ENCODE data around the gene SIPA1L2.

The SIPA1L2 gene

GRCh38 chr1:232630047-232630893, at the start of gene SIPA1L2:
Gene SIPA1L2 (minus strand): TSS chr1:232630133. CDS start chr1:232515339, 114,794 bp downstream.
- DNase-seq (ENCODE audit: low read depth), result peak; percentile 69

- DNase-seq (ENCODE audit: low read depth), result no peak
Measured at GRCh38 chr1:232678185-232678886, 48.4 kb upstream of the SIPA1L2 start.

DNA sequence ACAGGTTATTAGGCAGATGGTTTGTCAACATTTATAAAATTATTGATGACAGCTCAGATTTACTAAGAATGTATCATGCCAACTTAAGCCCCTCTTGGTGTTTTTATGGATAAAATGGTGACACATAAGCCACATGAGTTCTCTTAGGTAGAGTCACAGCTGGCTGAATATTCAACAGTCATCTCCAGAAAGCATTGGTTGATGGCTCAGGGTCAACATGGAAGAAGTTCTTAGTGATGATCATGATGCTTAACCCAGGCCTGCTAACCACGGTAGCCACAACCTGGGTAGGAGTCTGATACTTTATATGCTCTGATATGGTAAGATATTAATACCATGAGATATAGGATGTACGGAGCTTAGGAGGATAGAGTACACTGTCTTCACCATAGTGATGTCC, 46.4 kb upstream of the SIPA1L2 start:
- no peak for DNase-seq (ENCODE audit: low read depth)

DNA sequence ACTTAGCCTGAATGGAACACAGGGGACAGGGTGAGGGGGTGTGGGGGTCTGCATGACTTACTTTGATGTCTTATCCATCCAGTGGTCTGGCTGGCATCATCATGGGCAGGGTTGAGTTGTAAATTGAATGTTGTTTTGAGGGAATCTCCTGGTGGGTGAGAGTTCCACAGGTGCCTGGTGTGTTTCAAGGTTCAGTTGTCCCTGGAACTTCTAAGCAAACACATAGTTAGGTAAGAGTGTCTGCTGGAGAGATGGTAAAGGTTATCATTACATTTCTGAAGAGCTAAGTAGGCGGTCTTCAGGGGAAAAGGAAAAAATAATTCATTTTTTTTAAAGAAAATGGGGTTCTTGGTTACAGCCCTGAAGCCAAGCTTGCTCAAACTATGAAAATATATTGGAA, 46.0 kb upstream of the SIPA1L2 start:
- DNase-seq (ENCODE audit: low read depth), result no peak

DNA sequence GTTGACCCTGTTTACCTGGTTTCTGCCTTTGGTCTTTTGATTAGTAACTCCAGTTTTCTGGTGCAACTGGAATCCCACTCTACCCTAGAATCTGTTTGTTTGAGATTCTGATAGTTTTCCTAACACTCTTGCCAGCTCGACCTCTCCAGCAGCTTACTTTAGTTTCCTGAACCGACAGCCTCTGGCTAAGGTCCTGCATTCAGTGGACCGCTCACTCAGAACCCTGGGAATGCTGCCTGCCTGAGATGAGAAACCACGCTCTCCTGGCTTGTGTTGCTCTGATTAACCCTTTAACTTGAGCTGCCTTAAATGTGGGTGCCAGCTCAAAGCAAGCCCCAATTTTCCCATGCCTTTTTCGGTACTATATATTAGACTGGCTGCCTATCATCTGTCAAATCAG, 45.3 kb upstream of the SIPA1L2 start:
- DNase-seq (ENCODE audit: low read depth), result no peak

GRCh38 chr1:232673256-232673655, 43.3 kb upstream of the SIPA1L2 start:
- no peak for DNase-seq (ENCODE audit: low read depth)

DNA sequence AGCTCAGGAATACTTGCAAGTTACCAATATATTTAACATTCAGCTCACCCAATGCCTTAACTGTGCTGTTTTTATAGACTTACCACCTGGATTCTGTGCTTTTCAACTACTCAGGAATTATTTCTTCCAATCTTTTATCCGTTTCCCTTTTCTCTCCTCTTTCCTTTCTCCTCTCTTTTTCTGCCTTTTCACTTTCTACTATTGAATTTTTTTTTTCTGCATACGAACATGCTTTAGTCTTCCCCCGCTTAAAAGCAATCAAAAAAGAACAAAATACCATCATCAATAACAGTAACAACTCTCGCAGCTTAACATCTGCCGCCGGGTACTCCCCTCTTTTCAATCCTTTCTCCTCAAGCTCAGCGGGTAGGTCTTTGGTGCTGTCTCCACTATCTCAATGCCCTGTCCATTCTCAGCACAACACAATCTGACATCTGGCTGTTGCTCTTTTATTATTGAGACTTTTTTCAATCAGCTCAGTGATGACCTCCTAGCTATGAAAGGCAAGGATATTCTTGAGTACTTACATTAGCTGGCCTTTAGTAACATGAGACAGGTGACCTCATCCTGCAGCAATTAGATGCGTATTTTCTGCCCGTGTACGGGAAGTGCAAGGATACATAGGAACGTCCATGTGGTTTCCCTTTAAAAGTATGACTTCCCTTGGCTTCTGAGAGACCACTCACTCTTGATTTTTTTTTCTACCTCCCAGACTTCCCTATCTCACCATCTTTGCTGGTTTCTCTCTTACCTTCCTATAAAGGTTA, 40.2 kb upstream of the SIPA1L2 start:
- DNase-seq (ENCODE audit: low read depth), result no peak

DNA sequence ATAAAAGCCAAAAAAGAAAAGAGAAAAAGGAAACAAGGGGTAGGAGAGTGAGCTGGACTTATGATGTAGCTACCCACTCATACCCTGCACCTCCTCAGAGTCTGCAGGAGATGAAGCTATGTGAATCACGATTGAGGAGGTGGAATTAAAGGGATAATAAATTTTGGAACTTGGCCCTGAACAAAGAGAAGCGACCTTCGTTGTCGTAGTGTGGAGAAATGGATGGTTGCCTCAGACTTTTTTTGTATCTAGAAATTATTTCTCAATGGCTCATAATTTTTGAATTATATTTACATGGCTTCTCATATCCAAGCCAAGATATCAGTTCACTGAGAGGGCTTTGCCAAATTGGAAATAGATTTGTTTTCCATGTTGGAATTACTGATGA, 37.8 kb upstream of the SIPA1L2 start:
- DNase-seq (ENCODE audit: low read depth), result no peak

- no peak for DNase-seq (ENCODE audit: low read depth)
Measured at GRCh38 chr1:232667094-232667777, 37.3 kb upstream of the SIPA1L2 start.

DNA sequence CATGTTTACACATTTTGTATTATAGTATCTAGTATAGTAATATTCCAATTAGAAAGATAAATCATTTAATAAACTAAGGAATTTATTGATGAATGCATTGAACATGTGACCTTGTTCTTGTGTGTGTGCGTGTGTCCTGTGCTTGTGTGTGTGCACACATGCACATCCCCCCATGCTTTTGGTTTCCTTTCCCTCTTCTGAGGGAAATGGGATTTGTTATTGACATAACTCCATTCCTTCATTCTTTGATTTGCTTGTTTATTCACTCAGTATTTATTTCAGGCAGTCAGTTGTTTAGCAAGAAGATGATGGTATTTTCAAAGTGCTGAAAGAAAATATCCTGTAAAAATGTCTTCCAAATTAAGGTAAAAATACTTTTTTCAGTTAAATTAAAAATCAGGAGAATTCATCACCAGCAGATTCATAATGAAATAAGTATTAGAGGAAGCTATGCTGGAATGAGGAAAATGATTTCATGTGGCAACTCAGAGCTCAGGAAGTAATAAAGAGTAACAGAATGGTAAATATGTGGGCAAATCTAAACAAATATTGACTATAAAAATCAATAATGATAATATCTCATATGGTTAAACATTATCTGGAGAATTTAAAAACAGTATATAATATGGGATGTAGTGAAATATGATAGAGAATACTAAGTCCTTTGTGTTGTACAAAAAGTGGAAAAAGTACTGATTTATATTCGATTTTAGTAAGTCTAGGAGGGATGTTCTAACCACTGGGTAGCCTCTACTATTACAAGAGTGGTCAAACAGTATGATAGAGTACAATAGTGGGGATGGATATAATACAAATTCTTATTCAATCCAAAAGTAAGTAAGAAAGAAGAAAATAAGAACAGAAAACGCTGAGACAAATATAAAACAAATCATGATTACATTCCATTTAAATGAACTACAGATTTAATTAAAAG, 35.2 kb upstream of the SIPA1L2 start:
- DNase-seq (ENCODE audit: low read depth), result no peak

DNA sequence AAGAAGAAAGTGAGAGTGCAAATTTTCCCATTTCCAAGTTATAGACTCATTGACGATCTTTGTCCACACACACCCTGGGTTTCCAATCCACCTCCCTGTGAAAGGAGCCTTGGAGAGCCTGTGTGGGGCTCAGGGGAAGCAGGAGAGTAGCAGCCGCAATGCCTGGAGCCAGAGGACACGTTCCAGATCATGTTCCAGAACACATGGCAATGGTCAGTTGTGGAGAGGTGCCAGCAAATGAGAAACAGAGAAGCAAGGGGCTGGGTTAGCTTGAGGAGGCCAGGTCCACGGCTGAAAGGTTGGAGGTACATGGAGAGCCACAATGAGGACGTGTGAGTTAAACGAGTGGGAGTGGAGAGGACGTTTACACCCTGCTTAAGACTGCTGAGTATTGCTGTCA, 33.0 kb upstream of the SIPA1L2 start:
- no peak for DNase-seq (ENCODE audit: low read depth)

DNA sequence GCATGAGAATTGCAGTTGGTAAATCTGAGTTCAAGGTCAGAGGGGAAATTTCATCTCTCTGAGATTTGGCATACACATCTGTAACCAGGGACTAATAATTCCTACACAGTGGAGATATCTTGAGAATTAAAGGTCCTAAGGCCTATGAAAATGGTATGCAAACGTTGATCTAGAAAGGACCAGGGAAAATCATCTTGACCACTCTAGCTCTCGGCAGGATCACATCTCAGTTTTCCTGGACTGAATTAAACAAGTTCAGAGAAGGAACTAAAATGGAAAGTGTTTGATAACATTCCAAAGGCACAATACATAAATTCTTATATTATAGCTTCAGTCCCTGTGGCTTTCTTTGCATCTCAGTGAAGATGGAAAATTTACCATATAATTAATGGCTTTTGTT, 28.5 kb upstream of the SIPA1L2 start:
- DNase-seq (ENCODE audit: low read depth), result no peak

DNA sequence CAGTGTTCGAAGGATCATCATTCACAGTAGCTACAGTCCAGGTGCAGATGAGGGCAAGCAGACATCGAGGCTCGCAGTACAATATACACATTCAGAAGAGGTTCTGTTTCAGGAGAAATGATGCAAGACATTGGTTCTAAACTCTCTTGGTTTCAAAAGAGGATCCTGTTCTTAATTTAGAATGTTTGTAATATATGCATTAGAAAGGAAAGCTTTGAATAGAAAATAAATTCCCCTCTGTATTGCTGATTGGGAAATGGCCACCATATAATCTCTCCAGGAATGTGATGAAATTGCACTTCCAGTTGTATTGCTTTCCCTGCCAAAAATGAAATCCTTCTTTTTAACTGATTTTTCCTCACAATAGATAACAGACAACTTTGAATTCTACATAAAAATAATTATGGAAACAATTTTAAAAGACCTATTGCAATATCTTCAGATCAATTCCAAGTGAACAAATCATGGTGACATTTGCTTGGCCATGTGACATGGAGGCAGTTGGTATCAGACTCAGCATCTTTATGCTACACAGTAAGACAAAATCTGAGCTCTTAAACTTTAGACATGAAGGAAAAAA, 27.6 kb upstream of the SIPA1L2 start:
- no peak for DNase-seq (ENCODE audit: low read depth)

DNA sequence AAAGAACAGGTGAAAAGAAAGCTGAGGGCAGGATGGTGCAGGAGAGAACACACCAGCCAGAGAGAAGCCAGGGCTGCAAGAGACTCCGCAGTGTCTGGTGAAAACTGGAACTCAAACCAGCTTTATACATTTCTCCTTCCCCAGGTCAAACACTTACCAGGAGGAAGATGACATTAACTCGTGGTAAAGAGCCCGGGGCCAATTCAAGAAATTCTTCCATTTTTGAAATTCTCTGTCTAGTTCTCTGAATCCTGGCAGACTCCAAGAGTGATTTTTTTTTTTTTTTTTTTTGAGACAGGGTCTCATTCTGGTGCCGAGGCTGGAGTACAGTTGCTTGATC, 25.8 kb upstream of the SIPA1L2 start:
- no peak for DNase-seq (ENCODE audit: low read depth)

- DNase-seq (ENCODE audit: low read depth), result no peak
Measured at GRCh38 chr1:232655028-232655745, 25.3 kb upstream of the SIPA1L2 start.

DNA sequence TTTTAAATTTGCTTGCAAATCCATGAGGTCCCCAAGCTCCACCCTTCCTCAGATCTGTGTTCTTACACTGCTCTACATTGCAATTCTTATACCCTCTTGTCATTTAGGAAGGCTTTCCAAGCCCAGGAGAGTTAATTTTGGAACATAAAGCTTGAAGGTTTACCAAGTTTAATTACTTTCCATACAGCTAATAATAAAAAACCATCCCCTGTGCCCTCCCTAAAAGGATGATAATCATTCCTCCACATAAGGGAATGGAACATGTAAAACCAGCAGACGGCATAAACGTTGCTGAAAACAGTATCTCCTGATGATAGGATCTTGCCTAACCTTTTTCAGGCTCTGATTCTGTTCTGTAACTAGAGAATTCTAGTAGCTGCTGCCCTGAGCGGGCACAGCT, 23.9 kb upstream of the SIPA1L2 start:
- no peak for DNase-seq (ENCODE audit: low read depth)

DNA sequence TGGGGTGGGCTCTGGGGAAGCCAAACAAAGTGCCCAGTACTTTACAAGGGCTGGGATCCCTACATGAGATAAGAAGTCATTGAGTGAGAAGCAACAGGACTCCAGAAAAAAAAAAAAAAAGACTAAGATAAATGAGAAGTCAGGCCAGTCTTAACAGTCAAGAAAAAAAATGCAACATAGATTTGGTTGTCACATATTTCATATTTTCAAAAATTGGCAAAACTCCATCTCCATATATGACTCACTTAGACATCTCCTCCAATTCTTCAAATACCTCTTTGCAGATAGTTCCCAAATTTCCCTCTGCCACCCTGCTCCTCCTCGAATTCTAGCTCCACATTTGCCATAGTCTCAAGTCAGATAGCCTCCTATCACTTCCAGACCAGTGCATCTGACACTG, 20.9 kb upstream of the SIPA1L2 start:
- DNase-seq (ENCODE audit: low read depth), result no peak

GRCh38 chr1:232650418-232650817, 20.5 kb upstream of the SIPA1L2 start:
- no peak for DNase-seq (ENCODE audit: low read depth)

GRCh38 chr1:232648316-232648715, 18.4 kb upstream of the SIPA1L2 start:
- DNase-seq (ENCODE audit: low read depth), result no peak

GRCh38 chr1:232644209-232644608, 14.3 kb upstream of the SIPA1L2 start:
- no peak for DNase-seq (ENCODE audit: low read depth)
